Ovary (tissue), 9 donors: ENCODE data around the gene CCSER2. TPM values are rescaled to one million over a fixed set of nuclear protein-coding genes. Genes with fewer than 3 reads are reported as not detected.

ENCODE experiments used
- DNase-seq, 5 donors: peaks; one replicate each; pipeline ENCODE4 v3.0.0-alpha.2; 2019 to 2020
- H3K27ac ChIP-seq, 2 donors: fragments of 200-600 bp; one replicate each; pipeline versions ENCODE4 v1.5.1 to v1.8.0; 2019 to 2022
- H3K27me3 ChIP-seq: fragments of 200-600 bp; one replicate; pipeline ENCODE4 v1.8.0; 2022
- H3K36me3 ChIP-seq: fragments of 200-600 bp; sonication (generic); one replicate; pipeline ENCODE4 v1.5.1; 2019
- H3K4me1 ChIP-seq: one replicate; pipeline ENCODE4 v1.8.1; 2013; ENCODE audit warnings: mild to moderate bottlenecking, moderate library complexity; ENCODE audit not compliant: insufficient read depth
- H3K4me3 ChIP-seq: fragments of 200-600 bp; sonication (generic); one replicate; pipeline ENCODE4 v1.5.1; 2017
- H3K9me3 ChIP-seq, 2 donors: fragments of 200-600 bp in 1 of 2; sonication (generic) in 1 of 2; one replicate each; pipeline versions ENCODE4 v1.5.1 to v1.8.1; 2013 to 2019; ENCODE audit warnings: mild to moderate bottlenecking in 1 of 2, moderate library complexity in 1 of 2
- EP300 ChIP-seq: sonication (generic); formaldehyde crosslinking; IDR thresholded peaks from one replicate; pipeline ENCODE4 v1.6.1; 2017; ENCODE audit warnings: antibody characterized with exemption
- POLR2A ChIP-seq: fragments of 450-650 bp; IDR thresholded peaks from one replicate; pipeline ENCODE4 v1.6.1; 2017; ENCODE audit warnings: antibody characterized with exemption, mild to moderate bottlenecking, moderate library complexity
- WGBS, 3 donors: extraction: QIAGEN DNeasy Blood & Tissue Kit in 1 of 3; methylation state at CpG; one replicate each; pipeline versions ENCODE4 v1.1.5 to v1.1.7; 2013 to 2017; 5-methylcytosine and 5-hydroxymethylcytosine counted together
- intact Hi-C, 4 donors: fragments of 100-400 bp; cut with DNase I; formaldehyde crosslinking; loops; one replicate each; pipeline versions ENCODE4 v1.11.0 to v1.15.1; 2022 to 2023
- polyA plus RNA-seq, 2 donors: library from polyadenylated mRNA; stranded (reverse); fragments of 200-250 nt in 1 of 2; fragments of 350-450 nt in 1 of 2; fragmentation: Illumina TruSeq in 1 of 2; extraction: RNeasy Lipid Tissue Mini Kit (QIAGEN cat#74804) in 1 of 2; gene quantifications; one replicate each; pipeline ENCODE4 v1.2.3, GENCODE V29; 2013 to 2014
- total RNA-seq, 7 donors: library from RNA; depleted of rRNA in 2 of 7; stranded (reverse); fragments of >200 nt in 2 of 7; fragmentation: NEBNext Ultra II Directional in 3 of 7; extraction: Animal tissue kit (Norgen Biotek cat#: 25700) in 3 of 7; gene quantifications; one replicate each; pipeline versions ENCODE4 v1.1.0 to v1.2.4, GENCODE V29; 2016 to 2023
- TF ChIP-seq, protein P1 (sequence below), 3 donors: fragments of 450-650 bp in 2 of 3; fragments of 200-600 bp in 1 of 3; IDR thresholded peaks; one replicate each; pipeline versions ENCODE4 v1.5.1 to v1.8.0; 2016 to 2022; ENCODE audit warnings: antibody characterized with exemption in 3 of 3, mild to moderate bottlenecking in 1 of 3
- donor health status: DM: no; HTN: no; CAD: no; lungs with moderate emphysema.
- donor health status: DM: no; HTN: no; CAD: no.
- donor health status: Bipolar disorder and iron deficiency.
- donor health status: DM: yes; HTN: yes; CAD: no.
- donor health status: DM: no; HTN: no; CAD: no.
- donor health status: DM: yes; HTN: yes; CAD: no.

The CCSER2 gene
- total and polyA plus RNA-seq, 9 donors = 12.2 to 86.3 (median 50.7) TPM

DNA sequence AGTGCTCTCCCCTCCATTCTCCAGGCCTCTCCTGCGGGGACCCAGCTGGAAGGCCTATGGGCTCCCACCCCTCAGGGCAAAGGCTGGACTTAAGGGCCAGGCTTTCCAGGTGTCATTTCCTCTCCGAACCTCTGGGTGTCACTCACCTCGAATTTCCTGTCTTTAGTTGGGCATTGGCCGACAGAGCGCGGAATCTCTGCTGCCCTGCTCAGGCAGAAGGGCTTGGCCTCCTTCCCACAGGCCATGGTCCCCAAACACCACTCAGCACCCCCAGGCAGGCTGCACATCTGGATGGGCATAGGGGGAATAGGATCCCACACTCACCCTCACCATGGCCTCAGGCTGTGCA, 212.9 kb downstream of the CCSER2 start:
- no peaks in the 10 kb centered on the region for H3K9me3 ChIP-seq
- intact Hi-C loops = loop anchor here in 3 of 4 donors (2.0 to 10.0 kb wide), 6 partner anchors 276 to 1836 kb away; partner anchors contain the start of genes CDHR1 (in 1 of the 3) and GRID1 (in 1 of the 3)
- TF ChIP-seq, protein P1, sequence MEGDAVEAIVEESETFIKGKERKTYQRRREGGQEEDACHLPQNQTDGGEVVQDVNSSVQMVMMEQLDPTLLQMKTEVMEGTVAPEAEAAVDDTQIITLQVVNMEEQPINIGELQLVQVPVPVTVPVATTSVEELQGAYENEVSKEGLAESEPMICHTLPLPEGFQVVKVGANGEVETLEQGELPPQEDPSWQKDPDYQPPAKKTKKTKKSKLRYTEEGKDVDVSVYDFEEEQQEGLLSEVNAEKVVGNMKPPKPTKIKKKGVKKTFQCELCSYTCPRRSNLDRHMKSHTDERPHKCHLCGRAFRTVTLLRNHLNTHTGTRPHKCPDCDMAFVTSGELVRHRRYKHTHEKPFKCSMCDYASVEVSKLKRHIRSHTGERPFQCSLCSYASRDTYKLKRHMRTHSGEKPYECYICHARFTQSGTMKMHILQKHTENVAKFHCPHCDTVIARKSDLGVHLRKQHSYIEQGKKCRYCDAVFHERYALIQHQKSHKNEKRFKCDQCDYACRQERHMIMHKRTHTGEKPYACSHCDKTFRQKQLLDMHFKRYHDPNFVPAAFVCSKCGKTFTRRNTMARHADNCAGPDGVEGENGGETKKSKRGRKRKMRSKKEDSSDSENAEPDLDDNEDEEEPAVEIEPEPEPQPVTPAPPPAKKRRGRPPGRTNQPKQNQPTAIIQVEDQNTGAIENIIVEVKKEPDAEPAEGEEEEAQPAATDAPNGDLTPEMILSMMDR (IDR thresholded peaks at IDR 0.05) = no peak
- TF ChIP-seq EP300 = no peak
- TF ChIP-seq POLR2A = no peak
- H3K4me1 ChIP-seq = no peaks in the 10 kb centered on the region
- no peak for DNase-seq
- no peaks in the 10 kb centered on the region for H3K36me3 ChIP-seq
- no peak overlapping the region for H3K27ac ChIP-seq
- no peaks in the 10 kb centered on the region for H3K27me3 ChIP-seq
- no peak overlapping the region for H3K4me3 ChIP-seq
- WGBS, 3 donors = 77 to 90% (median 78%) methylated on average over 5 to 6 of the region's 6 CpGs

DNA sequence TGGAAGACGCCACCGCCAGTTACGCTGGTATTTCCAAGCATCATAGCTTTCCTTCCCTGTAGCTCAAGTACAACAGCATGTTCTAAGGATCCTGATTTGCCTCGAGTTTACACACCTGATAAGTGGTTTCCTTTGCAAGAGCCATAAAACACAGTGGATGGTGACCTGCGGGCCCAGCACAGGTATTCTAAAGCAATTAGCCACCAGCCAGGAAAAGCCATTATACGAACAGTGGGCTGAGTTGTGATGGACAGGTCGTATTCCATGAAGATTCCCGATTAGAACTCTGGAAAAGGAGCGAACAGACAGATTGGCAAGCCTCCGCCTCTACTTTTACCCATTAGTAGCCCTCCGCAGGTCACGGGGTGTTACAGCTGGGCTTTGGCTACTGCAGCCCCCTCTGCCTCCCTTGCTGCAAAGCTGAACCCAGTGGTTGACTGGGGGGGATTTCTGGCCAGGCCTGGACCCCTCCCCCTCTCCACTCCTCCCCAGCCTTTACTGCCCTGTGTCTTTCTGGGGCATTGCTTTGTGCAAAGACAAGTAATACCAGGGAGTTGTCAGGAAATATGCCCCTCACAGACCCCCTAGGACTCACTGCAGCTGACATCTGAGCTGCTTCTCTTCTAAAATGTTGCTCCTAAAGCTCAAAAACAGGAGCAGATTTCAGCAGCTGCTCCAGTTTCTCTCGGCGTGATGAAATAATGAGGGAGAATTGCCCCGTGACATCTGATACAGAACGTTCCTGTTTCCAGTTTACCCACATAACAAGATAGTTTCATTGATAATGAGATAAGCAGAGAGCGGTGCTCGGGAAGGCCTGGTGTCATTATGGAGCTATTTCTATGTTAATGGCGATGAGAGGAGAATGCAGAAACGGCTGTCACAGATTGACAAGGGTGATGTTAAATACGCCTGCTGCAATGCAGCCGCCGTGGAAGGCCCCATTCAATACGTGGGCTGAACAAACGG, 214.4 kb downstream of the CCSER2 start:
- intact Hi-C loops = loop anchor here in 3 of 4 donors (5.0 to 10.0 kb wide), 5 partner anchors 281 to 1834 kb away; partner anchors contain the start of genes CDHR1 (in 1 of the 3) and GRID1 (in 1 of the 3)
- H3K9me3 ChIP-seq = no peaks in the 10 kb centered on the region
- H3K27me3 ChIP-seq = no peaks in the 10 kb centered on the region
- H3K4me1 ChIP-seq = no peaks in the 10 kb centered on the region
- no peak for DNase-seq
- 65 to 68% (median 65%) methylated on average over 25 of the region's 25 CpGs for WGBS, 3 donors
- no peak overlapping the region for H3K4me3 ChIP-seq
- TF ChIP-seq EP300 = no peak
- TF ChIP-seq, protein P1 (IDR thresholded peaks at IDR 0.05) = no peak
- no peak for TF ChIP-seq POLR2A
- no peak overlapping the region for H3K27ac ChIP-seq
- H3K36me3 ChIP-seq = no peaks in the 10 kb centered on the region

DNA sequence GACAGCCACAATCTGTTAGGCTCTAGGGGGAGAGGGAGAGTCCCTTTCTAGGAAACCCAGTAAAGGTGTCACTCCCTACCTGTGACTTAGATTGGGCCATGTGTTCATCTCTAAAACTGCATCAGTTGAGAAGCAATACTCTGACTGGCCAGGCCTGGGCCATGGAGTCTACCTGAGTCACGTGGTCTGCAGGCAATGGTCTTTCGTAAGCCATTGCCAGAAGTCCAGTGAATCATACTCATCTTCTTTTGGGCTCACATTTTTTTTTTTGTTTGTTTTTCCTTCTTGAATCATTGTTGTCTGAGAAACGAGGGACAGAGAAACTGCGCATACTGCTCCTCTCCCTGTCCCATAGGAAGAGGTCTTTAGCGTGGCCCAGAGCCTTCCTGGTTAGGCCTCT, 215.6 kb downstream of the CCSER2 start:
- no peak for DNase-seq
- Histone ChIP-seq H3K27ac (no peak overlapping the region), H3K27me3 (no peaks in the 10 kb centered on the region), H3K9me3 (no peaks in the 10 kb centered on the region), H3K4me3 (no peak overlapping the region), H3K4me1 (no peaks in the 10 kb centered on the region), H3K36me3 (no peaks in the 10 kb centered on the region)
- TF ChIP-seq EP300 (no peak), POLR2A (no peak)
- TF ChIP-seq, protein P1 (IDR thresholded peaks at IDR 0.05) = no peak
- WGBS, 3 donors = 86 to 87% (median 87%) methylated on average over 5 of the region's 5 CpGs
- intact Hi-C loops = loop anchor here in 3 of 4 donors (5.0 to 10.0 kb wide), 5 partner anchors 282 to 1833 kb away; partner anchors contain the start of genes CDHR1 (in 1 of the 3) and GRID1 (in 1 of the 3)

DNA sequence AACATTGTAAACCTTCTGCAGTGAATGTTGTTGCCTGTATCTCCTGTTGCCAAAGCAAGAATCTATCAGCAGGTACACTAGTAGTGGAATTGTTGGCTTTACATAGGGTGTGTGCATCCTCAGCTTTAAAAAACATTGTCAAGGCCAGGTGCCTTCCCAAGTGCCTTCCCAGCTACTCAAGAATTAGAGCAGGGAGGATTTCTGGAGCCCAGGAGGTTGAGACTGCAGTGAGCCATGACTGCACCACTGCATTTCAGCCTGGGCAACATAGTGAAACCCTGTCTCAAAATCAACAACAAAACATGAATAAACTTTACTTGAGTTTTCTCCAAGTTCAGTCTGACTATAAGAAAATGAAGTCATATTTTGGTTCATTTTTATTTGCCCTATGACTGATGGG, 217.3 kb downstream of the CCSER2 start:
- no peaks in the 10 kb centered on the region for H3K4me1 ChIP-seq

More for the DNA sequence above, 217.3 kb downstream of the CCSER2 start:
- no peaks in the 10 kb centered on the region for H3K27me3 ChIP-seq
- intact Hi-C loops = loop anchor here in 2 of 4 donors (10.0 kb wide), 2 partner anchors 1819 to 1829 kb away; partner anchors contain the start of gene GRID1 (in 1 of the 2)
- no peak for DNase-seq
- H3K9me3 ChIP-seq = no peaks in the 10 kb centered on the region
- H3K27ac ChIP-seq = no peak overlapping the region
- H3K4me3 ChIP-seq = no peak overlapping the region
- no peaks in the 10 kb centered on the region for H3K36me3 ChIP-seq
- TF ChIP-seq EP300 = no peak
